GM12864 (cell line): Measurements from ENCODE around the gene RAB35.

ENCODE experiments used
- DNase-seq: peaks from one replicate; pipeline ENCODE4 v3.0.0-alpha.2; 2011; ENCODE audit warnings: low read depth
- H3K4me3 ChIP-seq: 2 replicates; pipeline ENCODE4 v1.5.1; 2011; ENCODE audit warnings: mild to moderate bottlenecking, low read depth, low read length, control low read depth
- CTCF ChIP-seq: IDR thresholded peaks from 2 replicates; pipeline ENCODE4 v1.5.1; 2011; ENCODE audit warnings: low read depth, mild to moderate bottlenecking, moderate library complexity, low read length, control low read depth, inconsistent platforms; ENCODE audit errors: missing control alignments

Gene RAB35

GRCh38 chr12:120061575-120062214, 54.9 kb downstream of the RAB35 start:
- no peak overlapping the region for H3K4me3 ChIP-seq
- DNase-seq: no peak
- no peak for TF ChIP-seq CTCF

- DNase-seq: no peak
- H3K4me3 ChIP-seq: no peak overlapping the region
- TF ChIP-seq CTCF: no peak
Observed at GRCh38 chr12:120060717-120061116, 55.8 kb downstream of the RAB35 start.

DNA sequence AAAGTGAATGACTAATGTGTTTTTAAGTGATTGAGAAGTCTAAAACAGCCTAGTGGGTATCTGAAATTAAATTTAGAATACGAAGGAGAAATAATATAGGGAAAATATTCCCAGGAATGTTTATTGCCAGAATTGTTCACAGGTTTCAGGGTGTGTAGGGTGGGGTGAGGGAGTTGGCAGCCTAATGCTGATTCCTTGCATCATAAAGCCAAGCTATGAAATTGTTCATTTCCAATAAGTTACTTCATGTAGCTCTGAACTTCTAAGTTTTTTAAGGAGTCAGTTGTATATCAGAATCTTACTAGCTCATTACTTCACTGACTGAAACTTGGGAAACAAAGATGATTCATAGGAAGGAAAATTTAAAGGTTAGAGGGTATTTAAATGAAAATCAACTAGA, 56.4 kb downstream of the RAB35 start:
- DNase-seq: no peak
- H3K4me3 ChIP-seq: no peak overlapping the region
- no peak for TF ChIP-seq CTCF

GRCh38 chr12:120056739-120057138, 59.8 kb downstream of the RAB35 start:
- H3K4me3 ChIP-seq: no peak overlapping the region
- TF ChIP-seq CTCF: no peak
- no peak for DNase-seq

DNA sequence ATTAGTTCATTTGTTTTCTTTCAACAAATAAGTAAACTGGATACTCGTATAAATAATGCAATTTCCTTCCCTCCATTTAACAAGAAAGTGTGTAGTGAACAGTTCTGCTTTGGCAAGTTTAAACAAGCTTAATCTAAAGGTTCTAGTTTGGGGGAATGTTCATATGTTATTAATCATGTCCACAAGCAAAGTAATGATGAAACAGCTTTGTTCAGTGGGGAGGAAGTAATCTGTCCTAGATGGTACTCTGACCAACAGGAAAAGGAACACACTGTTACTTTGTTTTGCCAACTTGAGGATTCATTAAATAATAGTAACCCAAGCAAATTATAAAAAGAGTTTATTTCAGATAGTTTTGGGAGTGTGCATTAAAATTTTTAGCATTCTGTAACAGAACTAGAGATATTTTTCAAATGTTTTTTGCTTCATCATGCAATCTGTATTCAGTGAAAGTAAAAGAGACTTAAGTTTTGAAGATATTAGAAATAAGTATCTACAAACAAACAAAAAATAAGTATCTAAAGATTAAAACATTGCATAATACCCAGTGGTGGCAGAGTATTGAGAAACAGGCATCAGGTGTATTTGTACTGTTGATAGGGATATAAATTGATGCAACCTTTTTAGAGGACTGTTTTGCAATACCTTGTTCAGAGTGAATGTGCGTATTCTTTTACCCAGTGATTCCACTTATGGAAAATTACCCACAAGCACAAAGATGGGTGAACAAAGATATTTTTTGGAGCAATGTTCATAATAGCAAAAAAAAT, 61.1 kb downstream of the RAB35 start:
- TF ChIP-seq CTCF: no peak
- DNase-seq: no peak
- H3K4me3 ChIP-seq: no peak overlapping the region

DNA sequence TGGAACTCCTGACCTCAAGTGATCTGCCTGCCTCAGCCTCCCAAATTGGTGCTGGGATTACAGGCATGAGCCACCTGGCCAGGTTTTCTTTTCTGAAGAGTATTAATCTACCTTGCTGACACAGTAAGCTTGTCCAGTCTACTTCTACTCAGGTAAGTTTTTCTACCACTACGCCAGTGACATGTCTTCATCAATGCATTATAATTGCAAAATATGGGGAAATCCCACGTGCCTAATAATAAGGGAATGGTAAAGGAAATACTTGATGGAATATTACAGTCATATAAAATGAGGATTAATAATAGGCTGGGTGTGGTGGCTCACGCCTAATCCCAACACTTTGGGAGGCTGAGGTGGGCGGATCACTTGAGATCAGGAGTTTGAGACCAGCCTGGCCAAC, 62.3 kb downstream of the RAB35 start:
- DNase-seq: no peak
- no peak for TF ChIP-seq CTCF
- no peak overlapping the region for H3K4me3 ChIP-seq

GRCh38 chr12:120051535-120051934, 65.0 kb downstream of the RAB35 start:
- DNase-seq: no peak
- H3K4me3 ChIP-seq: no peak overlapping the region
- TF ChIP-seq CTCF: no peak
